Cardiac muscle cell (in vitro differentiated cells and primary cell): Measurements from ENCODE around the gene SDC4. TPM values are rescaled to one million over a fixed set of nuclear protein-coding genes. Genes with fewer than 3 reads are reported as not detected.

Experiments used
- DNase-seq, 2 donors: peaks; one replicate each; pipeline versions ENCODE4 v3.0.0 to v3.0.0-alpha.2; 2010 to 2017; ENCODE audit warnings: low read depth in 1 of 2, low spot score in 1 of 2
- H3K27ac ChIP-seq: fragments of 200-600 bp; sonication (generic); 2 replicates; pipeline ENCODE4 v1.5.1; 2016
- H3K27me3 ChIP-seq: fragments of 200-600 bp; sonication (generic); 2 replicates; pipeline ENCODE4 v1.6.0; 2016; ENCODE audit warnings: control low read depth
- H3K36me3 ChIP-seq: fragments of 200-600 bp; sonication (generic); 2 replicates; pipeline ENCODE4 v1.5.1; 2016; ENCODE audit warnings: control low read depth
- H3K4me1 ChIP-seq: fragments of 200-600 bp; sonication (generic); 2 replicates; pipeline ENCODE4 v1.8.1; 2017; ENCODE audit warnings: low read depth, mild to moderate bottlenecking, mixed run types
- H3K4me3 ChIP-seq: fragments of 200-600 bp; sonication (generic); 2 replicates; pipeline ENCODE4 v1.5.1; 2016; ENCODE audit warnings: mild to moderate bottlenecking
- H3K9me3 ChIP-seq: fragments of 200-600 bp; sonication (generic); 2 replicates; pipeline ENCODE4 v1.5.1; 2017; ENCODE audit warnings: low read depth, mild to moderate bottlenecking, control low read depth
- CTCF ChIP-seq: IDR thresholded peaks from 2 replicates; pipeline ENCODE4 v1.5.1; 2012; ENCODE audit warnings: low read depth, mild to moderate bottlenecking, low read length
- polyA plus RNA-seq: library from polyadenylated mRNA; unstranded; fragments of >200 nt; fragmentation: Nextera tagmentation; extraction: Ambion mirVana; gene quantifications from 2 replicates; pipeline ENCODE4 v1.2.1, GENCODE V29; 2016
- total RNA-seq: library from RNA; depleted of rRNA; stranded (reverse); fragments of >200 nt; gene quantifications from 2 replicates; pipeline ENCODE4 v1.2.3, GENCODE V29; 2016

SDC4 gene
- total and polyA plus RNA-seq, 2 experiments from 2014 or later = 35.4 to 55.7 TPM

- peak; percentile 81 for TF ChIP-seq CTCF
- H3K36me3 ChIP-seq = peaks cover 6% of the 10 kb centered on the region
- no peaks in the 10 kb centered on the region for H3K9me3 ChIP-seq
- H3K4me3 ChIP-seq = peak within 1 kb of the TSS; percentile 71
- H3K4me1 ChIP-seq = peaks cover 14% of the 10 kb centered on the region
- H3K27ac ChIP-seq = peak within 1 kb of the TSS; percentile 94
- peak; percentile 98 to 99 for DNase-seq
- no peaks in the 10 kb centered on the region for H3K27me3 ChIP-seq
These were observed 14.8 kb upstream of the SDC4 start, which contains the start of gene SYS1 for GRCh38 chr20:45362804-45363610. SYS1 (plus strand) TSS chr20:45363156; CDS start chr20:45363532, 376 bp downstream.

- peaks cover 3% of the 10 kb centered on the region for H3K36me3 ChIP-seq
- no peaks in the 10 kb centered on the region for H3K27me3 ChIP-seq
- no peak for DNase-seq
- H3K27ac ChIP-seq = no peak overlapping the region
- no peaks in the 10 kb centered on the region for H3K9me3 ChIP-seq
- H3K4me3 ChIP-seq = no peak overlapping the region
- TF ChIP-seq CTCF = no peak
- H3K4me1 ChIP-seq = peaks cover 20% of the 10 kb centered on the region
These were observed 13.6 kb upstream of the SDC4 start for GRCh38 chr20:45361793-45362192.

- TF ChIP-seq CTCF = no peak
- Histone ChIP-seq H3K4me3 (no peak overlapping the region), H3K27ac (peak overlapping the region; percentile 87), H3K27me3 (no peaks in the 10 kb centered on the region), H3K9me3 (no peaks in the 10 kb centered on the region), H3K4me1 (peaks cover 20% of the 10 kb centered on the region), H3K36me3 (no peaks in the 10 kb centered on the region)
- peak in 1 of 2 donors; percentile 89 for DNase-seq
These were observed 11.4 kb upstream of the SDC4 start for GRCh38 chr20:45359406-45360148.

GRCh38 chr20:45359069-45359405 is 10.8 kb upstream of the SDC4 start:
- H3K27ac ChIP-seq = peak overlapping the region; percentile 87
- TF ChIP-seq CTCF = no peak

GRCh38 chr20:45358282-45359068 is 10.3 kb upstream of the SDC4 start:
- Histone ChIP-seq H3K27ac (peak overlapping the region; percentile 87), H3K4me3 (no peak overlapping the region)

More at GRCh38 chr20:45359069-45359405, 10.8 kb upstream of the SDC4 start:
- peak in 1 of 2 donors; percentile 82 for DNase-seq
- Histone ChIP-seq H3K36me3 (no peaks in the 10 kb centered on the region), H3K27me3 (no peaks in the 10 kb centered on the region), H3K4me1 (peaks cover 20% of the 10 kb centered on the region), H3K4me3 (no peak overlapping the region), H3K9me3 (no peaks in the 10 kb centered on the region)

More at GRCh38 chr20:45358282-45359068, 10.3 kb upstream of the SDC4 start:
- Histone ChIP-seq H3K9me3 (no peaks in the 10 kb centered on the region), H3K4me1 (peaks cover 20% of the 10 kb centered on the region), H3K27me3 (no peaks in the 10 kb centered on the region), H3K36me3 (no peaks in the 10 kb centered on the region)
- peak in 1 of 2 donors; percentile 93 for DNase-seq
- no peak for TF ChIP-seq CTCF
